ENCODE measurements around the gene IGLL5. TPM values are rescaled to one million over a fixed set of nuclear protein-coding genes. Genes with fewer than 3 reads are reported as not detected.

The IGLL5 gene
- total RNA-seq, 1 donor from 2014 or later, result not detected

GRCh38 chr22:22938672-22939587 is 51.3 kb downstream of the IGLL5 start:
- DNase-seq, result no peak

DNA sequence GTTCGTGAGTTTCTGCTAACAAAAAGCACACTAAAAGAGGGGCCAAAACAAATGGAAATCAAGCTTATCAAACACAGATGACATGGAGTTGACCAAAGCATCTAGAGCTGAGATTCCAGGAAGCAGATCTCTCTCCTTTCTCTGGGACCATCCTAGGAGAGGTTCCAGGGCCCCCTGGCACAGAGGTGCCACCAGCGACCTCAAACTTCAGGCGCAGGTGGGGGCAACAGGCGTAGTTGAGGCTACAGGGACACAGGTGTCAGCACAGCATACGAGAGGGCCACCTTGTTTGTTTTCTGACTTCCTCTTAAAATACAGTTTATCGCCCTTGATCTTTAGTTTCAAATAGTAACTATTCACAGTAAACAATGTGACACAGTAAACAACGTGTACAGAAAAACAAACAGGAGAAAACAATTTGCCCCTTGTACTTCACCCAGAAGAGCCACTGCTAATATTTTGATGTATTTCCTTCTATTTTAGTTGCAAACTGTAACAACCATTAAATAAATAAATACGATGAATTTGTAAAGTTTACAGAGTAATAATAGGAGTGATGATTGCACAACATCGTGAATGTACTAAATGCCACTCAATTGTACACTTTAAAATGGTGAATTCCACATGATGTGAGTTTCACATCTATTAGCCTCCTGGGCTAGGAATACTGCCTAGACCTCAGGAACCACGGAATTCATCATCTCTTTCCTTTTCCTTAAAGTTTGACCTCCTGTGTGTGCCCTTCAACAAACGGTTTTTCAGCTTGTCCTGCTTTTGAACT is 52.2 kb downstream of the IGLL5 start:
- DNase-seq, result no peak

DNA sequence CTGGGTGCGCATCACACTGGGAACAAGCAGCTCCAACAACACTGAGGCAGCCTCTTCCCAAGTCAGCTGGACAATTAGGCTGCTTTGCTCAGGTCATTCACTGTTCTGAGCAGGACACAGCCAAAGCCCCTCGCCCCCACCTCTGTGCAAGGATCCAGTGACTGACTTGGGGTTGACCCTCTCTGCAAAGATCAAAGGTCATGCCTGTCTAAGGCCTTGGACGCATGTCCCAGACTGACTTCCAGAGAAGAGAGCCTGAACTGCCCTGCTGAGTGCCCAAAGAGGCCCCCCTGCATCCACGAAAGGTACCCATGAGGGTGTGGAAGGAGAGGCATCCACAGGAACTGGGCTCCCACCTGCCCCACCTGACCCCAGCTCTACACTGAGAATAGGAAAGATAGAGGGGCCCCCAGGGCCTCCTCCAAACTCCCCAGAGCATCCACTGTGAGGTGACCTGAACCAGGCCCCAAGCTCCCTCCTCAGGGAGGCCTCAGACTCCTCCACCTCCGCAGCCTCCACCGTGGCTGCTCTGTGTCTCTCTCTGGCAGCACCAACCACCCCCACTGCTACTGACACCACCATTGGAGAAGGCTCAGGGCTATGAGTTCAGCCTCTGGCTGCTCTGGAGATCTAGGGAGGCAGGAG is 53.5 kb downstream of the IGLL5 start:
- DNase-seq, result no peak

DNA sequence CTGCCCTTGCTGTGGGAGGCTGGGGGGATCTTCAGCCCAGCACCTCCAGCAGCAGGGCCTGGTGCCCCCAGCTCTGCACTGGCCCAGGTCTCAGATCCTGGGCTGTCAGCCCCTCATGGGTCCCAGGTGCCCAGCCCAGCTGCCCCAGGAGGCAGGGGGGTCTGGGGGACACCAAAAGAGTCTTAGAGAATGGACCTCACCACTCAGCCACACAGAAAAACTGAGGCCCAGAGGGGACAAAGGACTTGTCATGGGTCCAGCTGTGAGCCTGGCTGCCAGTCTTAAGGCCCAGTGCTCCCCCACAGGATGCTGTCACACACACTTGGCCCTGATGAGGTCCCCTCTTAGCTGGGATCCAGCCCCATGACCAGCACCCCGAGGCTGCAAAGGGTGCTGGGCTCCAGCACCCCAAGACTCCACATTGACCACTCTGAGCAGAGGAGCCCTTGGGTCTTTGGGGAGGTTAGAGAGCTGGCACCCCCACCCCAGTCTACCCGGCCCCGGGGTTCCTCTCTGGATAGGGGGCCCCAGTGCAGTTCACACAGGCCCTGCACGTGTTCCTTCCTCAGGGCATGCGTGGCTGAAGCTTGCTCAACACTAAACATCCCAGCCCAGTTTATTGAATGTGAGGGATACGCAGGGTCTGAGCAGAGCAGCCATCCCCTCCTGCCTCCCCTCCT is 54.4 kb downstream of the IGLL5 start:
- no peak for DNase-seq

GRCh38 chr22:22942511-22943329 is 55.1 kb downstream of the IGLL5 start:
- no peak for DNase-seq

DNA sequence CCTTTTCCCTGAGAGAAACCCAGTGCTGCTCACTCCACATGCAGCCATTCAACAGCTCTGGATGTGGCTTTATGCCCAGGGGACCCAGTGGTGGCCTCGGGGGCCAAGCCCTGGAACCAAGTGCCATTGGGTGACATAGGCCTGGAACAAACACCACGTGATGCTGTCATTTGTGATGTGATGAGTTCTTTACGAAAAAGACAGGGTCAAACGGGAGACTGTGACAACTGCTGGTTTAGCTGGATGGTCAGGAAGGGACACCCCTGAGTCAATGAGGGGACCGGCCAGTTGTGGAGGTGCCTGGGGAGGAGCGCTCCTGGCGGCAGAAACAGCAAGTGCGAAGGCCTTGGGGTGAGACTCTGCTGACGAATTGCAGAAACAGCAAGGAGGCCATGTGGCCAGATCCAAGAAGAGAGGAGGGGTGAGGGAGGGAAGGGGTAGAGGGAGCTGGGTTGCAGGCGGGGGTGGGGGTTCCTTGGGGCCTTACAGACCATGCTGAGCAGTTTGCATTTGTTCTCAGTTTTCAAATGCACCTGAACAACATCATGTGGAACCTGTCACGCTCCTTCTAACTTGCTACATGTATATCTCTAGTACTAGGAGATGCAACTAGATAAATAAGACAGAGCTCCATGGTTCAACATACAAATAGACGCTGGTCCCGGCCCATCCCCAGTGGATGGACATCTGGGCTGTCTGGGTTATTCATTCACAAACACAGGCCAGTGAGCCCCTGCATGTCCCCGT is 56.1 kb downstream of the IGLL5 start:
- DNase-seq, result no peak

DNA sequence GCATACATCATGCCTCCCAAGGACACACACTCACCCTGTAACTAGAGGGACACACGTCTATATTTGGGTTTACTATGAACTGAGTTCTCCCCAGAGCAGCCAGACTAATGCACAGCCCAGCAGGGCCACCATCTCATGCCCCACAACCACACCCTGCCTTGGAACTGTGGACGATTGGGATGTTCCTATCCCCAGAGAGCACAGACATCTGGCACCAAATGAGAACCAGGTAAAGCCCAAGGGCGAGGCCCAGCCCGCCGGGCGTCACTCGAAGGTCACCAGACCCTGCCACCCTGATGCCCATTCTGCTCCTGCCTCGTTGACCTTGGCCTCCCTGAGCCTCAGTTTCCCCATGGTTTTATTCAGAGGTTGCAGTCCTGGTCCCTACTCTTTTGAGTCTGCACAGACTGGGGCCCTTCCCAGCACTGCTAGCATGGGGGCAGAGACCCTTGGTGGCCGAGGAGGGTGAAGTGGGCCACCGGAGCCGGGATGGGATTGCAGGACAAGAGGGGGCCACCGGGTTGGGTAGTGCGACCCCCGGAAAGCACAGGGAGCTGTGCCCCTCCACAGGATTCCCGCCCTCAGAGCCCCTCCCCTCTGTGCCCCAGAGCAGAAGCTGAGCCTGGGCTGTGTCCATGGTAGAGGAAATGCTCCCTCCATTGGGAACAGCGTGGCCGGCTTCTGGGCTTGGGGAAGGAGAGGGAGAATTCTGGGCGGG is 56.8 kb downstream of the IGLL5 start:
- no peak for DNase-seq

DNA sequence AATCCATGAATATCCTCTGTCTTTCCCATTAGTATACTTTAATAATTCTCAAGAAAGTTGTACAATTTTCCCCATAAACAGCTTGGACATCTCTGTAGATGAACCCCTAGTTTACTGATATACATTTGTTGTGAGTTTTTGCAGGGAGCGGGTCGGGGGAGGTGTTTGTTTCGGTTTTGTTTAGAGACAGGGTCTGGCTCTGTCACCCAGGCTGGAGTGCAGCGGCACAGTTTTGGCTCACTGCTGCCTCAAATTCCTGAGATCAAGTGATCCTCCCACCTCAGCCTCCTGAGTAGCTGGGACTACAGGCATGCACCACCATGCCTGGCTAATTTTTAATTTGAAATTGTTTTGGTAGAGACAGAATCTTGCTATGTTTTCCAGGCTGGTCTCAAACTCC is 57.6 kb downstream of the IGLL5 start:
- no peak for DNase-seq

Small RNA genes lying within 50 kb of the gene (small RNA-seq; reads per million reads assigned to genes)
- gene IGLC4 (ENCODE audit: low replicate concordance) (not detected), gene IGLC5 (ENCODE audit: low replicate concordance) (not detected), gene IGLJ1 (ENCODE audit: low replicate concordance) (not detected), gene IGLJ2 (ENCODE audit: low replicate concordance) (not detected), gene IGLJ3 (ENCODE audit: low replicate concordance) (not detected), gene IGLJ4 (ENCODE audit: low replicate concordance) (not detected), gene IGLJ5 (ENCODE audit: low replicate concordance) (not detected), gene IGLJ6 (ENCODE audit: low replicate concordance) (not detected), gene IGLJ7 (ENCODE audit: low replicate concordance) (not detected), gene IGLV2-5 (ENCODE audit: low replicate concordance) (not detected), gene IGLV3-2 (ENCODE audit: low replicate concordance) (not detected), gene IGLV3-4 (ENCODE audit: low replicate concordance) (not detected), gene IGLV3-6 (ENCODE audit: low replicate concordance) (not detected), gene IGLV3-7 (ENCODE audit: low replicate concordance) (not detected), gene MIR5571 (ENCODE audit: low replicate concordance) (not detected)

Other genes with a start within 250 kb of the IGLL5 start
- gene GGTLC2, start 243.2 kb upstream of the IGLL5 start, total RNA-seq, result not detected
- gene GNAZ, start 182.7 kb downstream of the IGLL5 start, total RNA-seq, result 1.8 TPM

Measured in skin of body (tissue), 3 donors.